Activated CD8-positive, alpha-beta memory T cell treated with anti-CD3 and anti-CD28 coated beads, Interleukin-2, amount 50 U/mL, for 24 hours (primary cell): Measurements from ENCODE around the gene PHKG2.

Experiments used
- DNase-seq: peaks from one replicate; pipeline ENCODE4 v3.0.0-alpha.2; 2020; ENCODE audit errors: extremely low read depth

Gene PHKG2

GRCh38 chr16:30797670-30798309, 49.6 kb downstream of the PHKG2 start:
- DNase-seq = no peak
